Fibroblast of pulmonary artery (primary cell): ENCODE results near the gene CPEB1.
A peak's percentile ranks its signal among the peaks of the same experiment; 100 is the strongest.

Experiments used
- DNase-seq: peaks from one replicate; pipeline ENCODE4 v3.0.0-alpha.2; 2010; ENCODE audit warnings: low read depth
- H3K4me3 ChIP-seq: replicated peaks from 2 replicates; pipeline ENCODE4 v1.5.1; 2011; ENCODE audit warnings: low read depth, mild to moderate bottlenecking, control low read depth, low read length, moderate library complexity
- TF ChIP-seq, protein P1 (sequence below): IDR thresholded peaks from 2 replicates; pipeline ENCODE4 v1.5.1; 2011; ENCODE audit warnings: mild to moderate bottlenecking, control low read depth, low read length, inconsistent platforms; ENCODE audit errors: missing control alignments

Gene CPEB1

DNA sequence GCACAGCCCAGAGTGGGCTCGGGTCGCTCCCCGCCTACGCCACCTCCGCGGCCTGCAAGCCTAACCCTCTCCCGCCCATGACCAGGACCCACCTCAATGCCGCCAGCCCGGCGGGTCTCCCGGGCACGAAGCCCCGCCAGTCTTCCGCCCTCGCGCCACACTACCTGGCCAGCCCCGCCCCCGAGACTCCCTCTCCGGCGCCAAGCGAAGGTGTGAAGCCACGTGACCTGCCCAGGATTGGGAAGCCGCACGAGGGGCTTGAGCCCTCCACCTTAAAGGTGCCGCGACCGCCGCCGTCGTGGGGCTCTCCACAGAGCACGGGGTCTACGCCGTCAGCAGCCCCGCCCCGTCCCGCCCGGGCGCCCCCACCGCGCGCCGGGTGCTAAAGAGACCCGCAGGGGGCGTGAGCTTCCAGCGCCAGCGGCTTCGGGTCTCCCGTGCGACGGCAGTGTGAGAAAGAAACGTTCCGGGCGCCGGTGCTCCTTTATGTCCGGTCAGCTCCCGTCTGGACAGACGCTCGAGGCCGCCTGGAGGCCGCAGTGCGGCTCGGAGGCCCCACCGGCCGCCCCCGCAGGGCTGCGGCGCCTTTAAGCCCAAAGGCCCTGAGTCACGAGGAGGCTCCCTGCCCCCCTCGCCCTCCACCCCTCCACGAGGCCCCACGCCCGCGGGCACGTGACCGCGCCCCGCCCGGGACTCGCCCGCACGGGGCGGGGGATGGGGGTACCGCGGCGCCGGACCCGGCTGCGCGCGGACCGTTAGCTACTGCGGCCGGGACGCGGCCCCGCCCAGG lies at the start of gene CPEB1:
TSS of gene CPEB1 (minus strand) at position 319 of the 790 bp plus-strand sequence. CDS start 18,904 bp downstream, outside the sequence.
- peak within 1 kb of the TSS; percentile 35 for H3K4me3 ChIP-seq
- peak; percentile 26 for DNase-seq
- TF ChIP-seq, protein P1, sequence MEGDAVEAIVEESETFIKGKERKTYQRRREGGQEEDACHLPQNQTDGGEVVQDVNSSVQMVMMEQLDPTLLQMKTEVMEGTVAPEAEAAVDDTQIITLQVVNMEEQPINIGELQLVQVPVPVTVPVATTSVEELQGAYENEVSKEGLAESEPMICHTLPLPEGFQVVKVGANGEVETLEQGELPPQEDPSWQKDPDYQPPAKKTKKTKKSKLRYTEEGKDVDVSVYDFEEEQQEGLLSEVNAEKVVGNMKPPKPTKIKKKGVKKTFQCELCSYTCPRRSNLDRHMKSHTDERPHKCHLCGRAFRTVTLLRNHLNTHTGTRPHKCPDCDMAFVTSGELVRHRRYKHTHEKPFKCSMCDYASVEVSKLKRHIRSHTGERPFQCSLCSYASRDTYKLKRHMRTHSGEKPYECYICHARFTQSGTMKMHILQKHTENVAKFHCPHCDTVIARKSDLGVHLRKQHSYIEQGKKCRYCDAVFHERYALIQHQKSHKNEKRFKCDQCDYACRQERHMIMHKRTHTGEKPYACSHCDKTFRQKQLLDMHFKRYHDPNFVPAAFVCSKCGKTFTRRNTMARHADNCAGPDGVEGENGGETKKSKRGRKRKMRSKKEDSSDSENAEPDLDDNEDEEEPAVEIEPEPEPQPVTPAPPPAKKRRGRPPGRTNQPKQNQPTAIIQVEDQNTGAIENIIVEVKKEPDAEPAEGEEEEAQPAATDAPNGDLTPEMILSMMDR: no peak

DNA sequence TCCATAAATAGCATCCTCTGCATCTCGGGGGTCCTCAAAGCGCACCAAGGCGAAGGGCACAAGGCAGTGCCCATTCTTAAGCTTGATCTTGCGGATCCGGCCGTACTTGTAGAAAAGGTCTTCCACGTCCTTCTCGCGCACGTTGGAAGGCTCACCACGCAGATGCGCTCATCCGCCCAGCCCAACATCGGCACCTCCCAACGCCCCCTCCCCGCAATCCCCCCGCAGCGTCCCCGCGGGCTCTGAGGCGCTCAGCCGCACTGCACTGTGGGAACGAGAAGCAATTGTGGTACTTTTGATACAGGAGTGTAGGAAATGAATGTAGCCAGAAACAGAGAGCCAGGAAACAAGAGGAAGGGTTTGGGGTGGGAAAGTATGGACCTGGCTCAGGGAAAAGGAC lies 45.0 kb upstream of the CPEB1 start:
- TF ChIP-seq, protein P1: no peak
- DNase-seq: no peak
- no peak overlapping the region for H3K4me3 ChIP-seq

DNA sequence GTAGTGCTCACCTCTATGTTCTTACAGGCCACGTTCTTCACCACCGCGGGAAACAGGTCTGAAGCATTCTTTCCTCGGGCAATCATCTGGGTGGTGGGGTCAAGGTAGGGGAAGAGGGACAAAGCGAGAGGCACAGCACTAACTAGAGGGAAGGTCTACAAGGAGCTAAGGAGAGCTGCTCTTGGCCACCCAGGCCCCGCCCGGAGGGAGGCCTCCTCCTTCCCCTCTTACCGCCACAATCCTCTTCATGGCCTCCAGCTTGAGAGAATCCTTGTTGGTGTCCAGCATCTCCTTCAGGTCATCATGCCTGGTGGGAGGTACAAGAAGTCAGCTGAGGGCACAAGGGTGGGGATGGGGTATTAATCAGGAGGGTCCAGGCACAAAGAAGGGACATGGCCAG lies 42.0 kb upstream of the CPEB1 start:
- no peak for DNase-seq
- H3K4me3 ChIP-seq: no peak overlapping the region
- TF ChIP-seq, protein P1: no peak

DNA sequence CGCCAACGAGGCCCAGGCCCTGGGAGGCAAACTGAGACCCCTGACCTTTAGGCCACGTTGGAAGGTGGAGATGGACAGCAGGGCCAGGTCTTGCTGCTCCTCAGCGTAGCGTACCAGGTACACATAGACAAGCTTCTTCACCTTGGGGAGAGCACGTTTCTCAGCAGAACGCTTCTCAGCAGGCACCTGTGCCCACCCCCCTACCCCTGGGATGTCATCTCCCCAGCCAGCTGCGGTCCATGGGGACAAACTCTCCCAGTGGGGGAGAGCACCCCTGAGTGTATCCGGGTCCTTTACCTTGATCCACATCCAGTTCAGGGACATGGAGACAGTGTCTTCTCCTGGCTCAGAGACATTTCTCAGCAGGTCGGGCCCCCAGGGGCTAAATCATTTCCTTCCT lies 41.5 kb upstream of the CPEB1 start:
- TF ChIP-seq, protein P1: no peak
- no peak overlapping the region for H3K4me3 ChIP-seq
- no peak for DNase-seq

DNA sequence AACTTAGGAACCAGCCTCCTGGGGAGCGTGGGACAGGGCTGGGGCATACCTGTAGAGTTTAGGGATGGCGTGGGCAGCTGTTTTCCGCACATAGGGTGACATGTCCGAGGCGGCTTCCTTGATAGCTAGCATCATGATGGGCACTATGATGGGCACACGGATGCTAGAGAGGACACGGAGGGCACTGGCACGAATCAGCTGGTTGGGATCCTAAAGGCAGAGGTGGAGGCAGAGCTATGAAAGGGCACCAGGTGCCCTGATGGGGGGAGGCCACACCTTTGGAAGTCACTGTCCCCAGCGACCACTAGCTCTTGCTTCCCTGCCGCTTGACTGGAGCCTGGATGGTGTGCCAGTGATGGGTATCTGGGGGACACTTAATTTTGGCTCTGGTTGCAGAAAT lies 34.2 kb upstream of the CPEB1 start:
- TF ChIP-seq, protein P1: no peak
- no peak overlapping the region for H3K4me3 ChIP-seq
- no peak for DNase-seq

DNA sequence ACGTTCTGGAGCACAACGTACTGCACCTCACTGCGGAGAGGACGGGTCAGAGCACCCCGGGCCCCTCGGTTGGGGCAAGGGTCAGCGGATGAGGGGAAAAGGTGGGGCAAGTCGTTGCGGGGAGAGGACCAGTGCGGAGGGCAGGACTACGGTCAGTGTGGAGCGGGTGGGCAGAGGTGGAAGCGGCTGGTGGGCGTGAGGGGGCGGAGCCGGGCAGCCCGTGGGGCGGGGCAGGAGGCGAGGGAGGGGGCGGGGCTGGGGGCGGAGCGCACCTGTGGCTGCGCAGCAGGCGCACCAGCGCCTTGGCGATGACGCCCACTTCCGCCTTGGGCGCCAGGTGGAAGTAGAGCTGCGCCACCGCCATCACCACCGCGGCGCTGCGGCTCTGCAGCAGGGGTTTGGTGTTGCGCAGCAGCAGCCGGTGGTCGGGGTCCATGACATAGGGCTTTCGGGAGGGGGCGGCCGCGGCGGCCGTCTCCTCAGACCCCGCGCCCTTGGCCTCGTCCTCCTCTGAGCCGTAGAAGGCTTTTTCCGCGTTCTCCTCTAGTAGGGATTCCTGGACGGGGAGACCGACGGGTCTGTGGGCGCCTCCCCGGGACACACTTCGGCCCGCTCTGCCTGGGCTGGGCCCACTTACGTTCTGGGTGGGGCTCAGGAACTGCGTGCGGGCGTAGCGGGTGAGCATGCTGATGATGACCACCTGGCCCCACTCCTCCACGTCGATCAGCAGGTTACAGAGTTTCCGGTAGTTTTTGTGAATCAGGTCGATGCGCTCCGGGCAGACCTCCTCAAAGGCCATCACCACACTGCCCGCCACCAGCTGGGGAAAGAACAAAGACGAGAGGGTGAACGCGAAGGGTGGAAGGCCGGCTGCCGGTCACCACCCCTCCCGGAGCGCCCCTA lies 33.3 kb upstream of the CPEB1 start:
- TF ChIP-seq, protein P1: no peak
- no peak overlapping the region for H3K4me3 ChIP-seq
- DNase-seq: no peak
